Measurements from ENCODE around the gene GSTM3. TPM values are rescaled to one million over a fixed set of nuclear protein-coding genes. Genes with fewer than 3 reads are reported as not detected.
"Not testable (repeated sequence)": the region's sequence is repeated elsewhere in the genome, so short reads cannot be mapped to it uniquely, and the experiment has no call there.

The GSTM3 gene
- total and polyA plus RNA-seq, 5 donors: 65.5 to 279 (median 129) TPM

DNA sequence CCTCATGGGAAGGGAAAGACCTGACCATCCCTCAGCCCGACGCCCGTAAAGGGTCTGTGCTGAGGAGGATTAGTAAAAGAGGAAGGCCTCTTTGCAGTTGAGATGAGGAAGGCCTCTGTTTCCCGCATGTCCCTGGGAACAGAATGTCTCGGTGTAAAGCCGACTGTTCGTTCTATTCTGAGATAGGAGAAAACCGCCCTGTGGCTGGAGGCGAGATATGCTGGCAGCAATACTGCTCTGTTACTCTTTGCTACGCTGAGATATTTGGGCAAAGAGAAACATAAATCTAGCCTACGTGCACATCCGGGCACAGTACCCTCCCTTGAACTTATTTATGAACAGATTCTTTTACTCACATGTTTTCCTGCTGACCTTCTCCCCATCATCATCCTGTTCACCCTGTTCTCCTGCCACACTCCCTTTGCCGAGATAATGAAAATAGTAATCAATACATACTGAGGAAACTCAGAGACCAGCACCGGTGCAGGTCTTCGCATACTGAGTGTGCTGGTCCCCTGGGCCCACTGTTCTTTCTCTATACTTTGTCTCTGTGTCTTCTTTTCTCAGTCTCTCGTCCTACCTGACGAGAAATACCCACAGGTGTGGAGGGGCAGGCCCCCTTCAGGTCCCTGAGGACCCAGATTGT, 26.3 kb upstream of the GSTM3 start:
- intact Hi-C loops (cut with DNase I); ATAC-seq; H3K9me3 ChIP-seq (ENCODE audit: control insufficient read depth, low read length); H3K4me1 ChIP-seq (ENCODE audit: control insufficient read depth, insufficient read depth, low read length); H3K27me3 ChIP-seq (ENCODE audit: control insufficient read depth, insufficient read depth); H3K4me3 ChIP-seq (ENCODE audit: low read length): not testable (repeated sequence)
- DNase-seq: peak in 2 of 3 donors; percentile 14 to 52
- WGBS: 57% methylated on average over 17 of the region's 17 CpGs
- peak overlapping the region; percentile 53 for H3K27ac ChIP-seq (ENCODE audit: low read length)

DNA sequence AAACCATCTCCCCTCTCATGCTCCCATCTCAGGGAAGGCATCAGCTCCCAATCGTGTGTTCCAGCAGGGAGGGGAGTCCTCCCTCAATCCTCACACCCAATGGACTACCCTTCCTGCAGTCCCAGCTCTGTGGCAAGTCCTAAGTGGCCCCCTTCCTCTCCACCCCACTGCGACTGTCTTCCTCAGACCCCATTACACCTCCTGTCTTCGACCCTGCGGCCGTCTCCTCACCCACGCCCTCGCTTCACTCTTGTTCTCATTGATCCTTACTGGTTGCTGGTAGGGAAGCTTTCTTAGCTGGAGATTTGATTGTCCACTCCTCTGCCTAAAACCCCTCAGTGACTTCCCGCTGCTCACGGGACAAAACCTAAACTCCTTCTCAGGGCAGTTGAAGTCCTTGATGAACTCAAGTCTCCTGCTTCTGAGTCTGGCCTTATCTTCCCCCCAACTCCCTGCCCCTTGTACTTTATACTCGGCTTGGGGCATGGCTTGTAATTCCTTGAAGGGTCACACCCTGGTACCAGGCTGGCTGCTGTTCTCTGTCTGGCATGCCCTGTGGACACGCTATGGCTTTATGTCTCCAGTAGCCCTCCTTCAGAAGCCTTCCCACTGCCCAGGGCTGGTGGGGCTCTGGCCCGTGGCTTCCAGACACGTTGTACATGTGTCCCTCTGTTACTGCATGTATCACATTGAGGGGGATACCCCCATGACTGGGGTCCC, 25.2 kb upstream of the GSTM3 start:
- Histone ChIP-seq H3K27ac (ENCODE audit: low read length) (no peak overlapping the region), H3K4me3 (ENCODE audit: low read length) (no peak overlapping the region), H3K9me3 (ENCODE audit: control insufficient read depth, low read length) (no peaks in the 10 kb centered on the region), H3K27me3 (ENCODE audit: control insufficient read depth, insufficient read depth) (no peaks in the 10 kb centered on the region), H3K4me1 (ENCODE audit: control insufficient read depth, insufficient read depth, low read length) (no peaks in the 10 kb centered on the region)
- WGBS: 90% methylated on average over 13 of the region's 13 CpGs
- ATAC-seq: no peak
- DNase-seq: peak in 2 of 3 donors; percentile 4 to 39
- intact Hi-C loops (cut with DNase I): no loop called here

DNA sequence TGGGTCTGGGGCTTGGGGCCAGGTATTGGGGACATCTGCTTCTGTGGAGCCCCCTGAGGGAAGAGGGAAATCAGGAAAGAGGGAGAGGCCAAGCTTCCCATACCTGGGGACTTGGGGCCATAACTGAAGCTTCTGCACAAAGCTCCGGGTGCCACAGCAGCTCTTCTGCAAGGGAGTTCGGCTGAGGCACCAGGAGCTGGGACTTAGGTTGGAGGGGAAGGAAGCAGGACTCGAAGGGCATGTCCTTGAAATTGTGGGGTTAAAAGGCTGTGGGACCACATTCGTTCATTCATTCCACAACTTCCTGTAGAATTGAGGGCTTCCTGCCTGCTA, 24.6 kb upstream of the GSTM3 start:
- WGBS: 80% methylated on average over 4 of the region's 4 CpGs
- H3K4me1 ChIP-seq (ENCODE audit: control insufficient read depth, insufficient read depth, low read length): no peaks in the 10 kb centered on the region
- no peaks in the 10 kb centered on the region for H3K9me3 ChIP-seq (ENCODE audit: control insufficient read depth, low read length)
- no peaks in the 10 kb centered on the region for H3K27me3 ChIP-seq (ENCODE audit: control insufficient read depth, insufficient read depth)
- no peak overlapping the region for H3K4me3 ChIP-seq (ENCODE audit: low read length)
- ATAC-seq: no peak
- no peak for DNase-seq
- intact Hi-C loops (cut with DNase I): no loop called here
- H3K27ac ChIP-seq (ENCODE audit: low read length): no peak overlapping the region

DNA sequence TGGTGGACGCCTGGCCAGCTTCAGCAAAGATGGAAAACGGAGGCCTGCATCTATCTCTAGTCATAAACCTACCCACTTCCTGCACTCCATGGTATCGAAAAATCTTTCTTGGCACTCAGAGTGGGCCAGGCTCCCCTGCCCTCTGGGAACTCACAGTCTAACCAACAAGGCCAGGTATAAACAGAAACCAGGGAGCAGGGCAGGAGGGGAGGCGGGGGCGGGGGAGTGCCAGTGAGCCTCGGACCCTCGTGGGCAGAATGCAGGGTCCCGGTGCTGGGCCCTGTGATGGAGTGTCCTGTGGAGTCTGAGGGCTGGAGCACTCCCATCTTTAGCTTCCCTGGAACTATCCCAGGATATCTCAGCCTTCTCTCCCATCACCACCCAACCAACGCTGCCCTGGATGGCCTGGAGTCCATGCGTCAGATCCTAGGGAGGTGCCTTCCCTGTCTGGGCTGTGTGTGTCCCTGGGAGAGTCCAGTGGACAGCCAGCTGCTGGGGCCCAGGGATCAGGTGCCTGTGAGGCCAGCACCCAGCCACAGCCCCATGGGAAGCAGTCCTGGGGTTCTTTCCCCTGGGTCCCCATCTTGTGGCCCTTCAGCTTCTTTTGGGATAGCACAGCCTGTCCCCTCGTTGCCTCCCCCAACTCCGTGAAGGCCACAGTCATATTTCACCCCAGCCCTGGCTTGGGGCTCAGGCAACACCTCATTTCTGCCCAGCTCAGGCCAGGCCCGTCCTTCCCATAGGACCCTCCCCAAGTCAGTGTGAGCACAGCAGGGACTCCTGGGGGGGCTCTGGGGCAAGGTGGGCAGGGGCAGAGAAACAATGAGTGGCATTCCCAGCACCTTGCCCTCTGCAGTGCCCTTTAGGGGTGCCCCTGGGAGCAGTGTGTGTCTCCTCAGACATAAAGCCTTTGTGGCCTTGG, 24.0 kb upstream of the GSTM3 start:
- no peaks in the 10 kb centered on the region for H3K4me1 ChIP-seq (ENCODE audit: control insufficient read depth, insufficient read depth, low read length)
- intact Hi-C loops (cut with DNase I): no loop called here
- no peaks in the 10 kb centered on the region for H3K27me3 ChIP-seq (ENCODE audit: control insufficient read depth, insufficient read depth)
- no peak for ATAC-seq
- H3K27ac ChIP-seq (ENCODE audit: low read length): no peak overlapping the region
- peak in 2 of 3 donors; percentile 7 to 45 for DNase-seq
- 95% methylated on average over 13 of the region's 13 CpGs for WGBS
- H3K9me3 ChIP-seq (ENCODE audit: control insufficient read depth, low read length): no peaks in the 10 kb centered on the region
- no peak overlapping the region for H3K4me3 ChIP-seq (ENCODE audit: low read length)

DNA sequence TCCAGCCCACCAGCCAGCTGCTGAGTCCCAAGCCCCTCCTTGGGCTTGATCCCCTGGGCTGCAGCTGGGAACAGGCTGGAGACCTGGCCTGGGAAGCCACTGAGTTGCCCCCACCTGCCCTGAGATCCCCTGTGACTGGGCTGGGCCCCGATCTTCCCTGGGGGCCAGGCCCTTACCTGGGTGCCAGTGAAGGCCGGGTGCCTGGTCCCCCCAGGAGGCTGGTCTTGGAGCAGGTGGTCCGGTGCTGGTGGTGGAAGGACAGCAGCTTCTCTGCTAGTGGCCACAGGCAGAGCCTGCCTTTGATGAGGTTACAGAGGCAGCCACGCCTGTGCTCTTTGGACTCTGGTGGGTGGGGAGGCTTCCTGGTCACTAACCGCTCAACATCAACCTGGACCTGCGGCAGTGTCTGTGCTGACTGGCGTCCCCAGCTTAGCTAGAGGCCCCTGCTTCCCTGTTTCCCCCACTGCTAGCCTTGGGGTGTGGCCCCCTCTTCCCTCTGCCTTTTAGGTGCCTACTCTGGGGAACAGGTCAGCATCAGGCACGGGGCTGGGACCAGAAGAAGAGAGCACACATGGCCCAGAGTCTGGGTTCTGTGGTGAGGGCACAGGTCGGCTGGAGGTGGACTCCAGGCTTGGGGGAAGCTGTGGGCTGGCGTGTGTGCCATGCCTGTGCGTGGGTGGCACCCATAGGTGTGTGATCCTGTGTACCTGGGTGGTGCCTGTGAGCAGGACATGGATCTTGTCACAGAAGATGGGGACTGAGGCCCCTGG, 23.0 kb upstream of the GSTM3 start, which contains the start of gene EPS8L3:
EPS8L3 (minus strand) TSS at position 278 of the 770 bp plus-strand sequence. CDS start 2,174 bp downstream, outside the sequence.
- DNase-seq: peak in 2 of 3 donors; percentile 7 to 33
- H3K4me3 ChIP-seq (ENCODE audit: low read length): no peak within 1 kb of the TSS
- H3K9me3 ChIP-seq (ENCODE audit: control insufficient read depth, low read length): no peaks in the 10 kb centered on the region
- H3K4me1 ChIP-seq (ENCODE audit: control insufficient read depth, insufficient read depth, low read length): no peaks in the 10 kb centered on the region
- no peaks in the 10 kb centered on the region for H3K27me3 ChIP-seq (ENCODE audit: control insufficient read depth, insufficient read depth)
- intact Hi-C loops (cut with DNase I): no loop called here
- WGBS: 94% methylated on average over 11 of the region's 11 CpGs
- no peak for ATAC-seq
- H3K27ac ChIP-seq (ENCODE audit: low read length): no peak within 1 kb of the TSS

DNA sequence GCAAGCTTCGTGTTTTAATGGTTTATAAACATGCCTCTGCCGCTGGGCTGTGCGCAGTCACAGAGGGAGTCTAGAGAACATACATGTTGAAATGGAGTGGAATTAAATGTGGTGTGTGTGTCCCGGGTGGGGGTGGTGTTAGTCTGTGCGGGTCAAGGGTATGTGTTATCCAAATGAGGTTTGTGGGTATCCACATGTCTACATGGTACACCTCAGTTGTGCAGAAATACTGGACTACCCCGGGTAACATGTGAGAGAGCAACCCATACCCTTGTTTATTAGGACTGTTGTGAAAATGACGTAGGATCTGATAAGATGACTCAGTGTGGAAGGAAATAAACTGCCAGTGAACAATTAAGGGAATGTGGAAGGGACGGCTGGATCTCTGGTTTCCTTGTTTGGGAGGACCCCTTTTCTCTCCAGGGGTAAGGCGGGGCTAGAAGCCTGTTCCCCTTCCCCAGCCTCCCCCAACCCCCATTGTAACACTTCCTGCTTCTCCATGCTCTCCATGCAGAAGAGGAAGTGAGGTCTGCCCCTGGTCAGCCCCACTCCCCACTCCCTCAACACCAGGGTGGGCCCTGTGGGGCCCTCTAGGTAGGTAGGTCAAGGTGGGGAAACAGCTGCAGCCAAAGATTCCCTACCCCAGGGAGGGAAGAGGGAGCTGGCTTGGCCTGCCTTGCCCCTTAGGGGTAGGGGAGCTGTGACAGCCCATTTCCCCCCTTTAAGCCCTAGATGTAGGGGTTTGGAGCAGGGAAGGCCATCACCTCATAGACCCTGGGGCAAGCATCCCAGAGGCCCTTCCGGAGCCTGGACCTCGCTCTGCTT, 22.2 kb upstream of the GSTM3 start:
- DNase-seq: peak in 2 of 3 donors; percentile 11 to 40
- Histone ChIP-seq H3K27ac (ENCODE audit: low read length) (no peak overlapping the region), H3K9me3 (ENCODE audit: control insufficient read depth, low read length) (no peaks in the 10 kb centered on the region), H3K27me3 (ENCODE audit: control insufficient read depth, insufficient read depth) (no peaks in the 10 kb centered on the region), H3K4me1 (ENCODE audit: control insufficient read depth, insufficient read depth, low read length) (no peaks in the 10 kb centered on the region), H3K4me3 (ENCODE audit: low read length) (no peak overlapping the region)
- ATAC-seq: no peak
- 81% methylated on average over 11 of the region's 11 CpGs for WGBS
- intact Hi-C loops (cut with DNase I): no loop called here

DNA sequence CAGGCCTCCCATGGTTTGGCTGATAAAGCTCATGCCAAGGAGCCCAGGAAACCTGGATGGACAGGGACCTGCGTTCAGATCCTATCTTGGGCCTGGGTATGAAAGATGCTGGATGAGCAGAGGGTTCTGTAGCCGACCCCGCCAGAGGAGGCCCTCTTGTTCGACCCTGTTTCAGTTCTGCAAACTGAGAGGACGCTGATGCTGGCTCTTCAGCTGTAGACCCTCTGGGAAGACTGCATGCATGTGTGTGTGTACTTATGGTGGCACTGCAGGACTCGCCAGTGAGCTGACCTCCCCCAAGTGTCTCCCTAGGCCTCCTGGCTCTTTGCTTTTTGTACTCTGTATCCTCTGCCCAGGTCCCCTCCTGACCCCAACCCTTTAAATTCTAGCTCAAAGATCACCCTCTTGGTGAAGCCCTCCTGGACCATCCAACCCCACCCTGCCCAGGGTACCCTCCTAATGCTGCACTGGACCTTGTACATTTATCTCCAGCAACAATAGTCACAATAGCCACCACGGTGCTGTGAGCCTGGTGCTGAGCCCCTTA, 21.3 kb upstream of the GSTM3 start:
- ATAC-seq (no peak), DNase-seq (peak in 2 of 3 donors; percentile 1 to 30)
- Histone ChIP-seq H3K27ac (ENCODE audit: low read length) (no peak overlapping the region), H3K9me3 (ENCODE audit: control insufficient read depth, low read length) (no peaks in the 10 kb centered on the region), H3K4me3 (ENCODE audit: low read length) (no peak overlapping the region), H3K27me3 (ENCODE audit: control insufficient read depth, insufficient read depth) (no peaks in the 10 kb centered on the region), H3K4me1 (ENCODE audit: control insufficient read depth, insufficient read depth, low read length) (no peaks in the 10 kb centered on the region)
- intact Hi-C loops (cut with DNase I): no loop called here
- 86% methylated on average over 7 of the region's 7 CpGs for WGBS

DNA sequence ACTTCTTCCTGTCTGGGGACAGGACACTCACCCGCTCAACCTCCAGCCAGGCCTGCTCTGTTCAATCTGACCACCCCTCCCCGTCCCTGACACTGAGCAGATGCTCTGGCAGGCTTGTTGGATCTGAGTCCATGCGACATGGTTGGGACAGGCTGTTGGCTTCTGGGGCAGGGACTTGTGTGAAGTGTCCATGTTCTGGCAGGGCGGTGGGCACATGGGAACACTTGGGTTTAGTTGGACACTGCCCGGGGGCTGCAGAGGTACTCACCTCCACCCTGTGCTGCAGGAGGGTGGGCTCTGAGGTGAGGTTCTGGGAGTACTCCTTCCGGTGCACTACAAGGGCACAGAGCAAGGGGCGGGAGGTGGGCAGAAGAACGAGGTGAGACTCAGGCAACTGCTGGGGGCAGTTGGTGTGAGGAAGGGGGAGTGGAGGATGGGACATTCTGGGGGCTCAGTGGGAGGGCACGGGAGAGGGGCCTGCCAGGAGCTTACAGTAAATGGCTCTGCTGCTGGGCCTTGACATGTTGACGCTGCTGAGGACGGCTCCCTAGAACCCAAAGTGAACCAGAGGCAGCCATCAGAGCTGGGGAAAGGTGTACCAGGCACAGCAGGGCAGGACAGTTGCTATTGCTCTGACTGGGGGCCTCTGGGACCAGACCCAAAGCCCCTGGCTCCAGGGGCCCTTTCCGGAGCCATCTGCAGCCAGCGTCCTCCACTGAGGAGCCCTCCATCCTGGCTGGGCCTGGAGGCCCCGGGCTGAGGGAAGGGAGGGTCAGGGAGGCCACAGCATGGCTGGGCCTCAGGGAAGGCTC, 20.6 kb upstream of the GSTM3 start:
- peak in 2 of 3 donors; percentile 2 to 48 for DNase-seq
- intact Hi-C loops (cut with DNase I): no loop called here
- Histone ChIP-seq H3K4me1 (ENCODE audit: control insufficient read depth, insufficient read depth, low read length) (no peaks in the 10 kb centered on the region), H3K27me3 (ENCODE audit: control insufficient read depth, insufficient read depth) (no peaks in the 10 kb centered on the region), H3K4me3 (ENCODE audit: low read length) (no peak overlapping the region), H3K9me3 (ENCODE audit: control insufficient read depth, low read length) (no peaks in the 10 kb centered on the region), H3K27ac (ENCODE audit: low read length) (no peak overlapping the region)
- 74% methylated on average over 14 of the region's 14 CpGs for WGBS
- ATAC-seq: no peak

DNA sequence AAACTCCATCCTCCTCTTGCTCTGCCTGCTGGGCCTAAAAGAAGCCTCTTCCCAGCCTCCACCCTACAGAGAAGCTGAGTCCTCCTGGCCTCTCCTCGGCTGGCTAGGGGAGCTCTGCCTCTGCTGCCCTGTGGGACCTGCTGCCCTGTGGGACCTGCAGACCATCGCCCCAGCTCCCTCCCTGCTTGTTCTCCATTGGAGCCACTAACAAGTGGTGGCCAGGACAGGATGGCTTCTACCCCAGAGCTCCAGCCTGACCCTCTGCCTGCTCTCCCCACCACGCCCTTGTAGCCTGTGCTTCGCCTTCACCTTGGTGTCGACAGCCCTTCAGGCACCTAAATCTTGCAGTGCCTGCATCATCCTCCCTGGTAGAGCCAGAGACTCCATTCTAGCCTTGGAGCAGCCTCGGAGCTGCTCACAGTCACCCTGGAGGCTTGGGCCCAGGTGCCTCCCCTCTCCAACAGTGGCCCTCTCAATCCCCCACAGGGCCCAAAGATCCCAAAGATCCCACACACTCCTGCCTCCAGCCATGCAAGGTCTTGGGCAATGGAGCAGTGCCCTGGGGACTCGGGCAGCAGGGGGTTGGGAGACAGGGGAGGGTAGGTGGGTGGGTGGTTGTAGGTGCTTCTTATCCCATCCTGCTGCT, 19.9 kb upstream of the GSTM3 start:
- ATAC-seq (no peak), DNase-seq (no peak)
- H3K4me1 ChIP-seq (ENCODE audit: control insufficient read depth, insufficient read depth, low read length): no peaks in the 10 kb centered on the region
- H3K27me3 ChIP-seq (ENCODE audit: control insufficient read depth, insufficient read depth): no peaks in the 10 kb centered on the region
- H3K4me3 ChIP-seq (ENCODE audit: low read length): no peak overlapping the region
- 88% methylated on average over 7 of the region's 7 CpGs for WGBS
- intact Hi-C loops (cut with DNase I): no loop called here
- no peak overlapping the region for H3K27ac ChIP-seq (ENCODE audit: low read length)
- H3K9me3 ChIP-seq (ENCODE audit: control insufficient read depth, low read length): no peaks in the 10 kb centered on the region

All from right cardiac atrium (tissue), 5 donors.